Upper lobe of left lung (tissue), 6 donors: Measurements from ENCODE around the gene GAS2L1. TPM values are rescaled to one million over a fixed set of nuclear protein-coding genes. Genes with fewer than 3 reads are reported as not detected.
A peak's percentile ranks its signal among the peaks of the same experiment; 100 is the strongest.

Experiments used
- ATAC-seq, 2 donors: fragments of 200-7000 bp; cut with Tn5 transposase; one replicate each; pipeline ENCODE4 v1.9.1; 2022; ENCODE audit warnings: mild to moderate bottlenecking in 2 of 2, moderate library complexity in 2 of 2; ENCODE audit not compliant: low FRiP score in 2 of 2
- DNase-seq, 2 donors: peaks; one replicate each; pipeline ENCODE4 v3.0.0-alpha.2; 2019 to 2020
- H3K27ac ChIP-seq, 4 donors: fragments of 200-600 bp; sonication (generic); one replicate each; pipeline ENCODE4 v1.5.1; 2016 to 2019
- H3K27me3 ChIP-seq, 4 donors: fragments of 200-600 bp; sonication (generic); one replicate each; pipeline ENCODE4 v1.5.1; 2017 to 2019
- H3K36me3 ChIP-seq, 4 donors: fragments of 200-600 bp; sonication (generic); one replicate each; pipeline ENCODE4 v1.5.1; 2016 to 2019
- H3K4me1 ChIP-seq, 4 donors: fragments of 200-600 bp; sonication (generic); one replicate each; pipeline ENCODE4 v1.5.1; 2018 to 2019
- H3K4me3 ChIP-seq, 4 donors: fragments of 200-600 bp; sonication (generic); one replicate each; pipeline ENCODE4 v1.5.1; 2017 to 2019; ENCODE audit warnings: mild to moderate bottlenecking in 2 of 4, moderate library complexity in 1 of 4
- H3K9me3 ChIP-seq, 4 donors: fragments of 200-600 bp; sonication (generic); one replicate each; pipeline ENCODE4 v1.5.1; 2018 to 2019
- EP300 ChIP-seq, 4 donors: sonication (generic); formaldehyde crosslinking; IDR thresholded peaks; one replicate each; pipeline ENCODE4 v1.5.1; 2017; ENCODE audit warnings: antibody characterized with exemption in 4 of 4, control low read depth in 2 of 4
- POLR2A ChIP-seq, 4 donors: fragments of 450-650 bp; IDR thresholded peaks; one replicate each; pipeline ENCODE4 v1.5.1; 2016 to 2017; ENCODE audit warnings: antibody characterized with exemption in 4 of 4, mild to moderate bottlenecking in 2 of 4
- POLR2AphosphoS5 ChIP-seq, 2 donors: sonication (generic); formaldehyde crosslinking; IDR thresholded peaks; one replicate each; pipeline ENCODE4 v1.5.1; 2017; ENCODE audit warnings: antibody characterized with exemption in 2 of 2
- WGBS, 2 donors: methylation state at CpG; one replicate each; pipeline ENCODE4 v1.1.5; 2017 to 2018; 5-methylcytosine and 5-hydroxymethylcytosine counted together
- total RNA-seq, 6 donors: library from RNA; depleted of rRNA in 4 of 6; stranded (reverse); fragments of >200 nt in 4 of 6; gene quantifications; one replicate each; pipeline versions ENCODE4 v1.1.0 to v1.2.1, GENCODE V29; 2016 to 2021
- TF ChIP-seq, protein P1 (sequence below), 6 experiments: fragments of 450-650 bp in 4 of 6; fragments of 200-600 bp in 2 of 6; sonication (generic) in 2 of 6; IDR thresholded peaks; one replicate each; pipeline ENCODE4 v1.5.1; 2016 to 2019; ENCODE audit warnings: antibody characterized with exemption in 6 of 6
- donor health status: DM: no; HTN: no; CAD: no; lungs with moderate emphysema.
- donor health status: DM: no; HTN: yes; CAD: no; lungs with severe emphysema.

The GAS2L1 gene
- total RNA-seq, 6 donors from 2014 or later = 14.4 to 63.4 (median 36.1) TPM

- H3K27ac ChIP-seq = no peak overlapping the region
- ATAC-seq = no peak
- H3K4me1 ChIP-seq = peaks cover 9 to 15% (median 10%) of the 10 kb centered on the region in 4 donors
- DNase-seq = no peak
- H3K27me3 ChIP-seq = no peaks in the 10 kb centered on the region
- H3K4me3 ChIP-seq = no peak overlapping the region
- H3K36me3 ChIP-seq = peaks cover 42 to 60% (median 60%) of the 10 kb centered on the region in 4 donors
- no peaks in the 10 kb centered on the region for H3K9me3 ChIP-seq
- TF ChIP-seq POLR2AphosphoS5 (IDR thresholded peaks at IDR 0.05) = no peak
- TF ChIP-seq, protein P1, sequence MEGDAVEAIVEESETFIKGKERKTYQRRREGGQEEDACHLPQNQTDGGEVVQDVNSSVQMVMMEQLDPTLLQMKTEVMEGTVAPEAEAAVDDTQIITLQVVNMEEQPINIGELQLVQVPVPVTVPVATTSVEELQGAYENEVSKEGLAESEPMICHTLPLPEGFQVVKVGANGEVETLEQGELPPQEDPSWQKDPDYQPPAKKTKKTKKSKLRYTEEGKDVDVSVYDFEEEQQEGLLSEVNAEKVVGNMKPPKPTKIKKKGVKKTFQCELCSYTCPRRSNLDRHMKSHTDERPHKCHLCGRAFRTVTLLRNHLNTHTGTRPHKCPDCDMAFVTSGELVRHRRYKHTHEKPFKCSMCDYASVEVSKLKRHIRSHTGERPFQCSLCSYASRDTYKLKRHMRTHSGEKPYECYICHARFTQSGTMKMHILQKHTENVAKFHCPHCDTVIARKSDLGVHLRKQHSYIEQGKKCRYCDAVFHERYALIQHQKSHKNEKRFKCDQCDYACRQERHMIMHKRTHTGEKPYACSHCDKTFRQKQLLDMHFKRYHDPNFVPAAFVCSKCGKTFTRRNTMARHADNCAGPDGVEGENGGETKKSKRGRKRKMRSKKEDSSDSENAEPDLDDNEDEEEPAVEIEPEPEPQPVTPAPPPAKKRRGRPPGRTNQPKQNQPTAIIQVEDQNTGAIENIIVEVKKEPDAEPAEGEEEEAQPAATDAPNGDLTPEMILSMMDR (IDR thresholded peaks at IDR 0.05) = no peak
- no peak for TF ChIP-seq POLR2A (IDR thresholded peaks at IDR 0.05)
- TF ChIP-seq EP300 (IDR thresholded peaks at IDR 0.05) = no peak
- WGBS, 2 donors = 61 to 67% methylated on average over 4 of the region's 4 CpGs
Measured at GRCh38 chr22:29300467-29300806, 6.0 kb upstream of the GAS2L1 start.

GRCh38 chr22:29300807-29301601 is 5.4 kb upstream of the GAS2L1 start:
- DNase-seq (no peak), ATAC-seq (no peak)
- no peak for TF ChIP-seq EP300 (IDR thresholded peaks at IDR 0.05)
- Histone ChIP-seq H3K27me3 (no peaks in the 10 kb centered on the region), H3K4me1 (peaks cover 10 to 21% (median 12%) of the 10 kb centered on the region in 4 donors), H3K4me3 (no peak overlapping the region), H3K9me3 (no peaks in the 10 kb centered on the region), H3K27ac (peak overlapping the region in 1 of 4 donors; percentile 17), H3K36me3 (peaks cover 38 to 55% (median 54%) of the 10 kb centered on the region in 4 donors)
- WGBS, 2 donors = 78 to 82% methylated on average over 10 of the region's 10 CpGs

DNA sequence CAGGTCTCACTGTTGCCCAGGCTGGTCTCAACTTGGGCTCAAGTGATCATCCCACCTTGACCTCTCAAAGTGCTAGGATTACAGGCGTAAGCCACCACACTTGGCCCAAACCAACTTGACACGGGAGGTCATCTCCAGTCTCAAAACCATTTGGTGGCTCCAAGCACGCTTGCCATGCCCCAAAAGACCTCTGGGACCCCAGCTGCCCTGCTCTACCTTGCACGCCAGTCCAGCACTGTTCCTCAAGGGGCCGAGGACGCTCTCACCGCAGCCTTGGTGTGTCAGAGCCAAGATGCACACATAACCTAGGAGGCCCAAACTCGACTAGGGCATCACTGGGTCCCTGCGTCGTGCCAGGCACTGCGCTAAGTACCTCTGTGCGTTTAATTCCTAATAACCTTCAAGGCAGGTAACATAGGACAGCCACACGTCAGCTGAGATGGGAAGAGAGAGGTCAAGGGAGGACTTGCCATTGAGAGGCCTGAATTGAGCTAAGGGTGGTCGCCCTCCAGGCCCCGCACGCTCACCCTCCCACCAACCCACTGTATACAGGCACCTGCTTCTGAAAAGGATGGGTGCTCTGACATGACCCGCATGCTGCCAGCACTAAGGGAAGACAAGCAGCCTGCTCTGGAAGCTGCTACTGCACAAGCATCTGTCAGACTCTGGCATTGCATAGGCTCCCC is 4.6 kb upstream of the GAS2L1 start:
- Histone ChIP-seq H3K4me1 (peaks cover 10 to 26% (median 15%) of the 10 kb centered on the region in 4 donors), H3K4me3 (no peak overlapping the region), H3K9me3 (no peaks in the 10 kb centered on the region), H3K27me3 (no peaks in the 10 kb centered on the region), H3K27ac (no peak overlapping the region), H3K36me3 (peaks cover 29 to 46% (median 45%) of the 10 kb centered on the region in 4 donors)
- TF ChIP-seq, protein P1 (IDR thresholded peaks at IDR 0.05) = no peak
- TF ChIP-seq POLR2A (IDR thresholded peaks at IDR 0.05) (no peak), EP300 (IDR thresholded peaks at IDR 0.05) (no peak), POLR2AphosphoS5 (IDR thresholded peaks at IDR 0.05) (no peak)
- WGBS, 2 donors = 93 to 94% methylated on average over 13 to 17 of the region's 17 CpGs
- ATAC-seq (no peak), DNase-seq (no peak)

DNA sequence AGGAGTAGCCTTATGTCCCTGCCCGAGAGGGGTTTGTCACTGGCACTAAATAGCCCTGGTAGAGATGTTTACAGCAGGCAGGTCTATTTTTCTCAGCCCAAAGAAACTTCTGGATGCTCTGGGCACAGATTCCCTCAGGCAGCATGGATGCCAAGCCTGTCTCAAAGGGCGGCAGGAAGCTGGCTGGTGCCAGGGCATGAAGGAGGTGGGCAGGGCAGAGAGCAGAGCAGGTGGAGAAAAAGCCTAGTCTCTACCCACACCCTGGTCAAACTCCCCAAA is 4.1 kb upstream of the GAS2L1 start:
- Histone ChIP-seq H3K9me3 (no peaks in the 10 kb centered on the region), H3K4me1 (peaks cover 11 to 29% (median 16%) of the 10 kb centered on the region in 4 donors), H3K4me3 (no peak overlapping the region), H3K36me3 (peaks cover 25 to 41% (median 41%) of the 10 kb centered on the region in 4 donors), H3K27ac (peak overlapping the region in 1 of 4 donors; percentile 26), H3K27me3 (no peaks in the 10 kb centered on the region)
- 38 to 59% methylated on average over 1 to 2 of the region's 2 CpGs for WGBS, 2 donors
- ATAC-seq = no peak
- DNase-seq = no peak
- TF ChIP-seq, protein P1 (IDR thresholded peaks at IDR 0.05) = no peak
- TF ChIP-seq POLR2A (IDR thresholded peaks at IDR 0.05) = no peak
- no peak for TF ChIP-seq EP300 (IDR thresholded peaks at IDR 0.05)
- TF ChIP-seq POLR2AphosphoS5 (IDR thresholded peaks at IDR 0.05) = no peak

- DNase-seq (peak in 1 of 2 donors; percentile 68), ATAC-seq (peak in 1 of 2 donors; percentile 6)
- no peaks in the 10 kb centered on the region for H3K27me3 ChIP-seq
- H3K4me1 ChIP-seq = peaks cover 16 to 35% (median 21%) of the 10 kb centered on the region in 4 donors
- no peak for TF ChIP-seq POLR2A (IDR thresholded peaks at IDR 0.05)
- TF ChIP-seq EP300 (IDR thresholded peaks at IDR 0.05) = no peak
- TF ChIP-seq, protein P1 (IDR thresholded peaks at IDR 0.05) = no peak
- TF ChIP-seq POLR2AphosphoS5 (IDR thresholded peaks at IDR 0.05) = no peak
- H3K4me3 ChIP-seq = no peak overlapping the region
- H3K27ac ChIP-seq = peak overlapping the region in 3 of 4 donors; percentile 26 to 61 (median 45)
- WGBS, 2 donors = 44% methylated on average over 13 of the region's 13 CpGs; no CpG with 5 or more reads in 1 of the 2 donors
- H3K36me3 ChIP-seq = peaks cover 19 to 36% (median 35%) of the 10 kb centered on the region in 4 donors
- no peaks in the 10 kb centered on the region for H3K9me3 ChIP-seq
Measured at GRCh38 chr22:29302681-29303465, 3.6 kb upstream of the GAS2L1 start.
